Stimulated activated CD4-positive, alpha-beta T cell treated with anti-CD3 and anti-CD28 coated beads, Interleukin-12 subunit alpha, Interleukin-12 subunit beta, amount 100 ng/mL, for 4 hours (primary cell): ENCODE results near the gene NXN.
"Not testable (repeated sequence)": the region's sequence is repeated elsewhere in the genome, so short reads cannot be mapped to it uniquely, and the experiment has no call there.

ENCODE experiments used
- DNase-seq: peaks from one replicate; pipeline ENCODE4 v3.0.0-alpha.2; 2020

Gene NXN

GRCh38 chr17:978103-979093, 1.2 kb downstream of the NXN start:
- no peak for DNase-seq

DNA sequence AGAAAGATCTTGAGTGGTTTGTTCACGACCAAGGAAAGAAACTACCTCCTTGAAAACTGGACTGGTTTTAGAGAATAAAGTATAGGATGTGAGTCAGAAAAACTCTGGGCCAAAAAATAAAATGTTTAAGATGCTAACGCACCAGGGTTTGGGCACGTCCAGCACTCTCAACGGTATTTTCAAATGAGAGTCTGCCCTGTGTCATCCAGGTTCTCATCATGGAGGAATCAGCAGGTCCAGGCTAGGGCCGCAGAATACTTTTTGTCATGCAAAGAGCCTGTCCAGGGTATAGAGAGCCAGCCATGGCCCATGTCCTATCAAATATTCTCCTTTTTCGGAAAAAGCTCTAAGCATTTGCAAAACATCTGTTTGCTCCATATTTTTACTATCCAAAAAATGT, 2.4 kb downstream of the NXN start:
- DNase-seq, result no peak

DNA sequence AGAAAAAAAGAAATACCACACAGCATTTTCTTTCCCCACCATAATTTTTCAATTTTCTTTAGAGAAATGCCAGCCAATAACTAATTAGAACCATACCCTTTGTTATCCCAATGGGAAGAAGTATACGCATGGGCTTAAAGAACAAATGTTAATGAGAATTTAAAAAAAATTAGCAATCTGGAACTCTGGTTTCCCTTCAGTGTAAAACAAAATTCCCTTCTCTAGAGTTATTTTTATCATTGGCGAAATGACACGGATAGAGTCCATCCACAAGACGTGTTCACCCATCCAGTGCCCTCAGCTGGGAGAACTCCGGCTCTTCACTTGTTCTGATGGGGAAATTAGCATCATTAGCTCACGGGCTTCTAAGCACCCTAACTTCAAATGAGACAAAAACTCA, 3.3 kb downstream of the NXN start:
- DNase-seq, result no peak

DNA sequence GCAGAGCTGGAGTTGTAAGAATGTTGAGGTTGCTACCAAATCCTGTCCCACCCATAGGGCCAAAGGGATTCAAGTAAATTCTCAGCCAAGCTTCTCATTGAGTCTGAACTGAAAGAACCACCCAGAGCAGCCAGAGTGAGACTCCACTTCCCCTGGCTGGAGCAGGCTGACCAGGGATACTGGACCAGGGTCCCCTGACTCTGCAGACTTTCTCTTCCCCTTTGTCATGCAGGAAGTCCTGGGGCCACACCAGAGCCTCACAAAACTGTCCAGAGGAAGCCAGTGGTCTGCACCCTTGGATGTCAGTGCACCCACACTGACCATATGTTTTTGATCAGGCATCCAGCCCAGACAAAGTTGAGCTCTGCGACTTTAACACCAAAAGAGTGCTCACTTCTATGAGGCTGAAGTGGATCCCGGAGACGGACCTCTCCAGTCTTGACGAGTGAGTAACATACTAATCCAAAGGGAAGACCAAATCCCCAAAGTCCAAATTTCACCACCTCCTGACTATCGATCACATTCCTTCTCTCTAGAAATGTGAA, 4.1 kb downstream of the NXN start:
- no peak for DNase-seq

DNA sequence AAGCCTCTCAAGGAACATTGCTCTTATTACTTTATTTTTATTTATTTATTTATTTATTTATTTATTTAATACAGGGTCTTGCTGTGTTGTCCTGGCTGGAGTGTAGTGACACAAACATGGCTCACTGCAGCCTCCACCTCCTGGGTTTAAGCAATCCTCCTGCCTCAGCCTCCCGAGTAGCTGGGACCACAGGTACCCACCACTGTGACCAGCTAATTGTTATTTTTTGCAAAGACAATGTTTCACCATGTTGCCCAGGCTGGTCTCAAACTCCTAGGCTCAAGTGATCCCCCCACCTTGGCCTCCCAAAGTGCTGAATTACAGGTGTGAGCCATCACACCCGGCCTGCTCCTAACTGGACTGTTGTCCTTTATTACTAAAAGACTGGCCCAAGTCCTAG, 4.8 kb downstream of the NXN start:
- not testable (repeated sequence) for DNase-seq

DNA sequence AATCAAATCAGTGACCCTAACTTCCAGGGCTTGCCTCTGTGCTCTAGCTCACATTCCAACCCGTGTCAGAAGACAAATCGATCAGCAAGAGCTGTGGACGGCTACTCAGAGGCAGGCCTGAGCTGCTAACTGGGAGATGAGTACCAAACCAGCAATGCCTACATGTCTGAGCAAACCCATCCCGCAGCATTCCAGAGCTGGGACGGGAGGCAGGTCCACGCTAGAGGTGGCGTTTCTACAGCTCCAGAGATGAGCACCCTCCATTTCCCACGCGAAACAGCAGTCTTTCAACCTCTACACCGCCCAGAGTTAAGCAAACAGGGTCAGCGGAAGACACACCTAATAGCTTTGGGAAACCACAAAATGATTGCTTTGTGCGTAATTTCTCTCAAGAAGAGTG, 6.5 kb downstream of the NXN start:
- DNase-seq, result no peak

- DNase-seq, result not testable (repeated sequence)
Observed at GRCh38 chr17:971861-972260, 7.7 kb downstream of the NXN start.

DNA sequence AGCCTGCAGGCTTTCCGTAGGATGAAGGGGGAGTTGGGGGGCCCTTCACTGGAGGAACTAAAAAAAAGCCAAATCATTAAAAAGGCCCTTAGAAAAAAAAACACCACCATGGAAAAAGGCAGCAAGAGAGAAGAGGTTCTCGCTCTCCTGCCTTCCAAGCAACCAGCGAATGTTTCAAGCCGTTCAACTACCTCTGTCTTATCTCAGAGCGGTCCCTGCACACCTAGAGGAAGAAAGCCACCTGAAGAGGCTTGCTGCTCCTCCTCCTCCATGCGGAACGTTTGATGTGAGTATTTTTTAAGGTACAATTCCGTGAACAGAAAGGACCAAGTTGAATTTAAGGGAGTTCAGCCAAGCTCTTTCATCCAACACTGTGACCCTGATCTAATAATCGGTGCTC, 9.2 kb downstream of the NXN start:
- no peak for DNase-seq

- DNase-seq, result no peak
Observed at GRCh38 chr17:969811-970355, 9.7 kb downstream of the NXN start.

- no peak for DNase-seq
Observed at GRCh38 chr17:968812-969730, 10.5 kb downstream of the NXN start.

DNA sequence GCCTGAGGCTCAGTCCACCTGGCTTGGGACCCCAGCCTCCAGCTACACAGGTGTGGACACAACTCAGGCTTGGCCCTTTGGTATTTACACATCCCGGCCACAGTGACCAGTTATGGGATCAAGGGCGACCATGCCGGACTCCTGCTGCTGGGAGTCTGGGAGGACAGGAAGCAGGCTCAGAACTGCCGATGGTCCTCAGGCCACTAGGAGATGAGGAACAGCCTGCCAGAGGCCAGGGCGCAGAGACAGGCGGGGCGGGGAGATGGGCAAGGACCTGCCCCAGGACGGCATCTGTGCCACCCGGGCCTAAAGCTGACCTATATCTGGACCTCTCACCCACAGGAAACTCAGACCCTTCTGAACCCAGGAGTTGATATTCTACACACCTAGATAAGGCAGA, 12.5 kb downstream of the NXN start:
- DNase-seq, result no peak

DNA sequence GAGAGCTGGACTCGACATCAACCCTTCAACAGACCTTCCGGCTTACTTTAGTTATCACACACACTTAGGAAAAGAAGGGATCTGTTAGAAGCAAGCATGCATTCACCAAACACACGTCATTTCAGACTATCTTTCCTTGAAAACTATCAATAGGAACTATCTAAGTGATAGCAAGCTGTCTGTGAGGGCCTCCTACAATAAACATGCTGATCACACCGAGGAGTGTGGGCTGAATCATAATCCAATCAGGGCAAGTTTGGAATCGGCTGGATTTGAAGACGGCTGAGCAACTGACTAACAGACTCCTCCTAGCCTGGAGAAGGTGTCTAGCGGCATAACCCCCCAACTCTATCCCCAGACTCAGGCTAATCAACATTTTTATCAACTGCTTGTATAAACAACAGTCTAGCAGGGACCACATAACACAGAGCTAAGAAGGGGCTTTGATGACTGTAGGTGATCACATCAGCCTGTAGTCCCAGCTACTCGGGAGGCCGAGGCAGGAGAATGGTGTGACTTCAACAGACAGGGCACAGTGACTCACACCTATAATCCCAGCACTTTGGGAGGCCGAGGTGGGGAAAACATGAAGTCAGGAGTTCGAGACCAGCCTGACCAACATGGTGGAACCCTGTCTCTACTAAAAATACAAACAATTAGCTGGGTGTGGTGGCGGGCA, 14.1 kb downstream of the NXN start:
- DNase-seq, result no peak

DNA sequence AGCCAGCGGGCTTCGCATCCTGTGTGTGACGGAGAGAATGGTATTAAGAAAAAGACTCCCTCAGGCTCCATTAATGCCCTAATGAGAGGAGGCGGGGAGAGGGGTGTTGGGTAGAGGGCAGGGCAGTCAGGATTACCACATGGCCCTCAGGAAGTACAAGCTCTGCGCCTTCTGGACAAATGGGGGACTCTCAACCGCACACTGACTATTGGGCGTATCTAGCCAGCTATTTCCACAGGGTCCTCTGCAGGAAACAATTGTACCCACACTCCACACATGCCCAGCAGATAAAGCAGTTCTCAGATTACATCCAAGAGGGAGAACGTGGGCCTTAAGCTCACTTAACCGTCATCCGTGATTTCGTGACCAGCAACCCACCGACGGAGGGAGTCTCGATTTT, 14.7 kb downstream of the NXN start:
- no peak for DNase-seq

- no peak for DNase-seq
Observed at GRCh38 chr17:962670-963069, 16.9 kb downstream of the NXN start.

- no peak for DNase-seq
Observed at GRCh38 chr17:962166-962565, 17.4 kb downstream of the NXN start.

DNA sequence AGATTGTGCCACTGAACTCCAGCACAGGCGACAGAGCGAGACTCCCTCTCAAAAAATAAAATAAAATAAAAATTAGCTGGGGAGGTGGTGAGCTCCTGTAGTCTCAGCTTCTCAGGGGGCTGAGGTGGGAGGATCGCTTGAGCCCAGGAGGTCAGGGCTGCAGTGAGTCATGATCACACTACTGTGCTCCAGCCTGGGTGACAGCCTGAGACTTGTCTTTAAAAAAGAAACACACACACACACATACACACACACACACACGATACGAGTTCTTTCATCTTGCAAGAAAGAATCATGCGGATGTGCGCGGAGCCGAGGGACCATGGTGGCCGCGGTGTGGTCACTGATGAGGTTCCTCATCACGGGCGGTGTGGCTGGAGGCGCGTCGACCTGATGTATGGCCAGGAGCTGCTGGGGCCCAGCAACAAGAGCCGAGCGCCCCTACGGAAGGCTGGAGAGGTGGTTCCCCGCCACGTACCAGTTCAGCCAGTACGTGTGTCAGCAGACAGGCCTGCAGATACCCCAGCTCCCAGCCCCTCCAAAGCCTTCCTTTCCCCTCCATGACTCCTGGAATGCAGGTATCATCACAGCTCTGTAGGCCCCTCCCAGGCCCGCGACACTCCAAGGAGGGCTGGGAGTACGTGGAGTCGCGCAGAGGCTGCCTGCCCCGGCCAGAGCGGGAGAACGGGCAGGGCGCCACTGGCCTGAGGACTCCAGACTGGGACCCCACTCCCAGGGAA, 20.7 kb downstream of the NXN start:
- DNase-seq, result no peak

DNA sequence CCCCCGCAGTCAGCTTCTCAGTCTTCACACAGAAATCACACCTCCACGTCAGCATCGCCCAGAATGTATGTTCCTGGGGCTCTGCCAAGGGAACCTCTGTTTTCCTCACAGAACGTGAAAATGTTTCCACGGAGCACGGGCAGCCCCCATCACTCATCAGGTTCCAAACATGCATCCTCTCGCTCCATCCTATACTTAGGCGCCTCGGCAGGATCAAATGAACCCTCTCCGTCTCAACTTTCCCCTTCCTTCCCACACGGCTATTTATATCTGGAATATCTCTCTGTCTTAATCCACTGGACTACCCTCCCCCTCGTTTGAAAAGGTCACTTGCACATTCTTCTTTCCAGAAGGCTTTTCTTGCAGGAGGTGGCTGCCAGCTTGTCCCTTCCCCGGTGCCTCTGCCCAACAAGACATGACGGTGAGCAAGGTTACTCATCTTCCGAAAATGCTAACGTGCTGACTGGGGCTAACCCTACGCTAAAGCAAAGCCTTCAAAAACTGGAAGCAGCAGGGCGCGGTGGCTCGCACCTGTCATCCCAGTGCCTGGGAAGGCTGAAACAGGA, 21.6 kb downstream of the NXN start:
- DNase-seq, result no peak

DNA sequence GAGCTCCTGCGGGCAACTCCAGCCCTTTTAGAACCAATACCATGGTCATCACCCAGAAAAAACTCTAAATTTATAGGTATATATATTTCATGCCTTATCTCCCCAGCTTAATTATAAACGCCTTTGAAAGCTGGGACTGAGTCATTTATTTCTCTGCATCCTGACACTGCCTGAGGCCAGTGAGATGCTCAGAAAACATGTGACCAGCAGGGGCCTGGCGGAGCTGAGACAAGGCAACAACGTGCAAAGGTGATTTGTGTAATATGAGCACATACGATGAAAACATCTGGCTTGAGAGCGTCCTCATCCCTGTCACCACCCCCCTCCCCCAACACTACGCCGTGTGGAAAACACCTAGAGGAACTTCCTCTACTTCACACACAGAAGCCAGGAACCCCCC, 22.7 kb downstream of the NXN start:
- no peak for DNase-seq

- no peak for DNase-seq
Observed at GRCh38 chr17:954431-955164, 25.0 kb downstream of the NXN start.

DNA sequence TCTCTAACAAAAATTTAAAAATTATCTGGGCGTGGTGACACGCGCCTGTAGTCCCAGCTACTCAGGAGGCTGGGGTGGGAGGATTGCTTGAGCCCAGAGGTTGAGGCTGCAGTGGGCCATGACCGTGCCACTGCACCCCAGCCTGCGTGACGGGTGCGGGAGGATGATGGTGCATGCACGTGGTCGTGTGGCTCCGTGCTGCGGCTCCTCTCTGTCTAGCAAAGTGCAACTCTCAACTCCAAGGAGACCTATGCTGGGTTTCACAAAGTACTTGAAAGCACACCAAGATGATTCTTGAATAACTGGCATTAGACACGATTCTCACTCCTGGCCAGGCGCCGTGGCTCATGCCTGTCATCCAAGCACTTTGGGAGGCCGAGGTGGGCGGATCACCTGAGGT, 25.8 kb downstream of the NXN start:
- DNase-seq, result no peak

GRCh38 chr17:952592-952991, 27.0 kb downstream of the NXN start:
- DNase-seq, result not testable (repeated sequence)
